Retina (tissue), 1 donor: ENCODE data around the gene DVL2.
A peak's percentile ranks its signal among the peaks of the same experiment; 100 is the strongest.

Source experiments
- DNase-seq: peaks from one replicate; pipeline ENCODE4 v3.0.0-alpha.2; 2016

DVL2 gene

GRCh38 chr17:7218166-7218565, 16.2 kb downstream of the DVL2 start:
- no peak for DNase-seq

- DNase-seq, result peak; percentile 70
These were observed 17.0 kb downstream of the DVL2 start for GRCh38 chr17:7217113-7217987.

GRCh38 chr17:7216242-7217112, 17.8 kb downstream of the DVL2 start:
- DNase-seq, result no peak

- DNase-seq, result no peak
These were observed 18.6 kb downstream of the DVL2 start for GRCh38 chr17:7215652-7216180.

- DNase-seq, result no peak
These were observed 19.1 kb downstream of the DVL2 start for GRCh38 chr17:7215136-7215638.

GRCh38 chr17:7214300-7215135, 19.8 kb downstream of the DVL2 start:
- peak; percentile 99 for DNase-seq

GRCh38 chr17:7213895-7214299, 20.4 kb downstream of the DVL2 start:
- peak; percentile 98 for DNase-seq

GRCh38 chr17:7211491-7212273, 22.6 kb downstream of the DVL2 start:
- no peak for DNase-seq

GRCh38 chr17:7208754-7209460, 25.4 kb downstream of the DVL2 start:
- DNase-seq, result no peak

GRCh38 chr17:7208027-7208571, 26.2 kb downstream of the DVL2 start:
- DNase-seq, result peak; percentile 58

GRCh38 chr17:7207120-7208001, 27.0 kb downstream of the DVL2 start:
- DNase-seq, result no peak

GRCh38 chr17:7205561-7205960, 28.8 kb downstream of the DVL2 start:
- DNase-seq, result no peak

- DNase-seq, result peak; percentile 97
These were observed 29.4 kb downstream of the DVL2 start for GRCh38 chr17:7204828-7205461.

GRCh38 chr17:7204336-7204735, 30.0 kb downstream of the DVL2 start:
- DNase-seq, result peak; percentile 62

GRCh38 chr17:7203391-7203790, 30.9 kb downstream of the DVL2 start:
- DNase-seq, result no peak

GRCh38 chr17:7196651-7197401, 37.5 kb downstream of the DVL2 start:
- no peak for DNase-seq

- DNase-seq, result no peak
These were observed 38.3 kb downstream of the DVL2 start for GRCh38 chr17:7195971-7196370.

- peak; percentile 59 for DNase-seq
These were observed 41.9 kb downstream of the DVL2 start for GRCh38 chr17:7192271-7192937.
